Mesenchymal stem cell (in vitro differentiated cells and primary cell): ENCODE data around the gene PHRF1.

Source experiments
- DNase-seq: peaks from one replicate; pipeline ENCODE4 v3.0.0-alpha.2; 2013
- H2AFZ ChIP-seq: one replicate; pipeline ENCODE4 v1.6.1; 2013; ENCODE audit warnings: low read depth, mild to moderate bottlenecking, control low read depth, inconsistent platforms, low read length, moderate library complexity
- H2AK5ac ChIP-seq: 2 replicates; pipeline ENCODE4 v1.6.1; 2013; ENCODE audit warnings: low read length, moderate library complexity, mild to moderate bottlenecking, inconsistent platforms; ENCODE audit not compliant: severe bottlenecking
- H2BK120ac ChIP-seq: one replicate; pipeline ENCODE4 v1.6.1; 2013; ENCODE audit warnings: low read depth, mild to moderate bottlenecking, inconsistent platforms, low read length, moderate library complexity
- H2BK12ac ChIP-seq, 2 experiments: one replicate each; pipeline ENCODE4 v1.6.1; 2013; ENCODE audit warnings: inconsistent platforms in 2 of 2, low read length in 2 of 2, mild to moderate bottlenecking in 2 of 2, moderate library complexity in 2 of 2, control low read depth in 1 of 2
- H2BK15ac ChIP-seq: one replicate; pipeline ENCODE4 v1.6.1; 2013; ENCODE audit warnings: mild to moderate bottlenecking, low read depth, inconsistent platforms; ENCODE audit not compliant: poor library complexity, severe bottlenecking
- H2BK5ac ChIP-seq: 2 replicates; pipeline ENCODE4 v1.6.1; 2013; ENCODE audit warnings: low read depth, mild to moderate bottlenecking, low read length, control low read depth, inconsistent platforms; ENCODE audit not compliant: poor library complexity, severe bottlenecking
- H3K14ac ChIP-seq, 2 experiments: one replicate each; pipeline ENCODE4 v1.6.1; 2013; ENCODE audit warnings: inconsistent platforms in 2 of 2, low read length in 2 of 2, control low read depth in 1 of 2, mild to moderate bottlenecking in 1 of 2, moderate library complexity in 1 of 2
- H3K18ac ChIP-seq, 2 experiments: one replicate each; pipeline ENCODE4 v1.6.1; 2013; ENCODE audit warnings: inconsistent platforms in 2 of 2, low read length in 2 of 2, control low read depth in 1 of 2, low read depth in 1 of 2, mild to moderate bottlenecking in 1 of 2
- H3K23ac ChIP-seq, 2 experiments: one replicate each; pipeline ENCODE4 v1.6.1; 2013; ENCODE audit warnings: inconsistent platforms in 2 of 2, low read length in 2 of 2, mild to moderate bottlenecking in 2 of 2, moderate library complexity in 2 of 2, control low read depth in 1 of 2
- H3K27ac ChIP-seq: 2 replicates; pipeline ENCODE4 v1.5.1; 2013; ENCODE audit warnings: mild to moderate bottlenecking, moderate library complexity, low read length, control low read depth, inconsistent platforms; ENCODE audit not compliant: poor library complexity, severe bottlenecking
- H3K27me3 ChIP-seq, 2 experiments: 2 replicates each; pipeline versions ENCODE4 v1.6.1 to v1.7.0; 2013; ENCODE audit warnings: low read length in 2 of 2, mild to moderate bottlenecking in 2 of 2, moderate library complexity in 2 of 2, control low read depth in 1 of 2, inconsistent platforms in 1 of 2; ENCODE audit not compliant: control insufficient read depth in 1 of 2, insufficient read depth in 1 of 2
- H3K36me3 ChIP-seq, 2 experiments: 2 replicates each; pipeline versions ENCODE4 v1.6.1 to v1.7.0; 2013; ENCODE audit warnings: low read length in 2 of 2, control low read depth in 1 of 2, inconsistent platforms in 1 of 2, low read depth in 1 of 2, mild to moderate bottlenecking in 1 of 2; ENCODE audit not compliant: insufficient read depth in 2 of 2, control insufficient read depth in 1 of 2
- H3K4ac ChIP-seq, 2 experiments: one replicate each; pipeline ENCODE4 v1.6.1; 2013; ENCODE audit warnings: inconsistent platforms in 2 of 2, low read length in 2 of 2, mild to moderate bottlenecking in 2 of 2, moderate library complexity in 2 of 2, control low read depth in 1 of 2, low read depth in 1 of 2
- H3K4me1 ChIP-seq: 2 replicates; pipeline ENCODE4 v1.6.1; 2013; ENCODE audit warnings: low read depth, low read length, control low read depth; ENCODE audit not compliant: control insufficient read depth, insufficient read depth
- H3K4me2 ChIP-seq: 2 replicates; pipeline ENCODE4 v1.6.1; 2013; ENCODE audit warnings: low read length, mild to moderate bottlenecking, inconsistent platforms; ENCODE audit not compliant: poor library complexity, severe bottlenecking
- H3K4me3 ChIP-seq, 2 experiments: 2 replicates each; pipeline versions ENCODE4 v1.5.1 to v1.7.0; 2013; ENCODE audit warnings: low read length in 2 of 2, mild to moderate bottlenecking in 2 of 2, control low read depth in 1 of 2, low read depth in 1 of 2; ENCODE audit not compliant: insufficient read depth in 1 of 2
- H3K79me1 ChIP-seq: replicated peaks from 2 replicates; pipeline ENCODE4 v1.6.1; 2013; ENCODE audit warnings: mild to moderate bottlenecking, control low read depth, low read length, inconsistent platforms; ENCODE audit not compliant: poor library complexity, severe bottlenecking
- H3K9ac ChIP-seq: 2 replicates; pipeline ENCODE4 v1.7.0; 2013; ENCODE audit warnings: mild to moderate bottlenecking, low read length, moderate library complexity
- H3K9me3 ChIP-seq: 2 replicates; pipeline ENCODE4 v1.7.0; 2013; ENCODE audit warnings: mild to moderate bottlenecking, low read length; ENCODE audit not compliant: control insufficient read depth
- H4K8ac ChIP-seq: one replicate; pipeline ENCODE4 v1.6.1; 2013; ENCODE audit warnings: inconsistent platforms, mild to moderate bottlenecking, low read length, moderate library complexity
- H4K91ac ChIP-seq: one replicate; pipeline ENCODE4 v1.6.1; 2013; ENCODE audit warnings: mild to moderate bottlenecking, low read length, inconsistent platforms
- WGBS: methylation state at CpG from one replicate; pipeline ENCODE4 v1.1.7; 2013; ENCODE audit warnings: mixed read lengths; 5-methylcytosine and 5-hydroxymethylcytosine counted together

PHRF1 gene

GRCh38 chr11:544817-545166 lies 31.5 kb upstream of the PHRF1 start:
- 87% methylated on average over 5 of the region's 5 CpGs for WGBS
- Histone ChIP-seq H4K8ac (no peak overlapping the region), H3K4me3 (no peak overlapping the region)

GRCh38 chr11:545171-545570 lies 31.1 kb upstream of the PHRF1 start:
- no peak overlapping the region for H3K27ac ChIP-seq
- no peak overlapping the region for H2BK120ac ChIP-seq
- no peak overlapping the region for H2BK15ac ChIP-seq
- 91% methylated on average over 11 of the region's 11 CpGs for whole genome bisulfite sequencing
- no peak overlapping the region for H4K91ac ChIP-seq
- H3K9ac ChIP-seq, result no peak overlapping the region
- H3K14ac ChIP-seq, result no peak overlapping the region
- H3K4me1 ChIP-seq, result peaks cover 7% of the 10 kb centered on the region
- H4K8ac ChIP-seq, result no peak overlapping the region
- H3K9me3 ChIP-seq, result no peaks in the 10 kb centered on the region
- H3K79me1 ChIP-seq, result no peaks in the 10 kb centered on the region
- no peak for DNase-seq
- H3K4me3 ChIP-seq, result no peak overlapping the region
- H2BK5ac ChIP-seq, result no peak overlapping the region
- H2BK12ac ChIP-seq, result no peak overlapping the region
- H2AFZ ChIP-seq, result no peak overlapping the region
- no peak overlapping the region for H3K23ac ChIP-seq
- H3K4ac ChIP-seq, result no peak overlapping the region
- H3K18ac ChIP-seq, result no peak overlapping the region
- H3K27me3 ChIP-seq, result peaks cover 0 to 15% of the 10 kb centered on the region in 2 experiments
- H2AK5ac ChIP-seq, result no peak overlapping the region
- H3K4me2 ChIP-seq, result no peak overlapping the region
- no peaks in the 10 kb centered on the region for H3K36me3 ChIP-seq

More at GRCh38 chr11:544817-545166, 31.5 kb upstream of the PHRF1 start:
- no peak overlapping the region for H3K23ac ChIP-seq
- H3K9ac ChIP-seq, result no peak overlapping the region
- no peak overlapping the region for H3K18ac ChIP-seq
- H3K9me3 ChIP-seq, result no peaks in the 10 kb centered on the region
- no peak overlapping the region for H2BK120ac ChIP-seq
- H4K91ac ChIP-seq, result no peak overlapping the region
- no peak overlapping the region for H2AK5ac ChIP-seq
- peaks cover 0 to 17% of the 10 kb centered on the region in 2 experiments for H3K27me3 ChIP-seq
- H3K79me1 ChIP-seq, result no peaks in the 10 kb centered on the region
- peaks cover 7% of the 10 kb centered on the region for H3K4me1 ChIP-seq
- no peak overlapping the region for H2AFZ ChIP-seq
- no peak for DNase-seq
- no peak overlapping the region for H2BK12ac ChIP-seq
- H2BK15ac ChIP-seq, result no peak overlapping the region
- H2BK5ac ChIP-seq, result no peak overlapping the region
- no peak overlapping the region for H3K14ac ChIP-seq
- H3K4ac ChIP-seq, result no peak overlapping the region
- H3K4me2 ChIP-seq, result no peak overlapping the region
- no peak overlapping the region for H3K27ac ChIP-seq
- no peaks in the 10 kb centered on the region for H3K36me3 ChIP-seq

- H3K18ac ChIP-seq, result no peak overlapping the region
- peak overlapping the region in 1 of 2 experiments; percentile 27 for H3K4ac ChIP-seq
- H3K79me1 ChIP-seq, result no peaks in the 10 kb centered on the region
- H3K4me2 ChIP-seq, result no peak overlapping the region
- H3K14ac ChIP-seq, result no peak overlapping the region
- peaks cover 0 to 39% of the 10 kb centered on the region in 2 experiments for H3K27me3 ChIP-seq
- H3K9me3 ChIP-seq, result no peaks in the 10 kb centered on the region
- H4K8ac ChIP-seq, result no peak overlapping the region
- no peak overlapping the region for H2BK120ac ChIP-seq
- no peaks in the 10 kb centered on the region for H3K36me3 ChIP-seq
- no peak overlapping the region for H2AFZ ChIP-seq
- H3K4me1 ChIP-seq, result peaks cover 7% of the 10 kb centered on the region
- H4K91ac ChIP-seq, result no peak overlapping the region
- H3K9ac ChIP-seq, result no peak overlapping the region
- no peak overlapping the region for H2BK5ac ChIP-seq
- H2AK5ac ChIP-seq, result no peak overlapping the region
- DNase-seq, result peak; percentile 28
- no peak overlapping the region for H2BK12ac ChIP-seq
- no peak overlapping the region for H3K23ac ChIP-seq
- H3K4me3 ChIP-seq, result no peak overlapping the region
- H3K27ac ChIP-seq, result no peak overlapping the region
- H2BK15ac ChIP-seq, result peak overlapping the region; percentile 54
- 84% methylated on average over 28 of the region's 32 CpGs for WGBS
Measured at GRCh38 chr11:548700-549603, 27.3 kb upstream of the PHRF1 start.

- H3K27me3 ChIP-seq, result peaks cover 0 to 44% of the 10 kb centered on the region in 2 experiments
- no peak for DNase-seq
- no peak overlapping the region for H3K4me2 ChIP-seq
- H3K36me3 ChIP-seq, result no peaks in the 10 kb centered on the region
- H3K14ac ChIP-seq, result no peak overlapping the region
- no peak overlapping the region for H3K4ac ChIP-seq
- no peak overlapping the region for H3K23ac ChIP-seq
- no peak overlapping the region for H2BK120ac ChIP-seq
- no peak overlapping the region for H3K4me3 ChIP-seq
- 93% methylated on average over 25 of the region's 25 CpGs for WGBS
- no peak overlapping the region for H3K9ac ChIP-seq
- no peak overlapping the region for H2BK12ac ChIP-seq
- no peak overlapping the region for H2AFZ ChIP-seq
- no peak overlapping the region for H4K8ac ChIP-seq
- no peak overlapping the region for H3K27ac ChIP-seq
- H3K79me1 ChIP-seq, result no peaks in the 10 kb centered on the region
- H2BK5ac ChIP-seq, result no peak overlapping the region
- no peaks in the 10 kb centered on the region for H3K9me3 ChIP-seq
- no peak overlapping the region for H2BK15ac ChIP-seq
- H3K18ac ChIP-seq, result no peak overlapping the region
- H4K91ac ChIP-seq, result peak overlapping the region; percentile 25
- peaks cover 14% of the 10 kb centered on the region for H3K4me1 ChIP-seq
- H2AK5ac ChIP-seq, result no peak overlapping the region
Measured at GRCh38 chr11:550021-550745, 26.1 kb upstream of the PHRF1 start.
